Ishikawa (cell line): ENCODE results near the gene MAD1L1.

ENCODE experiments used
- CEBPB ChIP-seq: IDR thresholded peaks from 2 replicates; pipeline ENCODE4 v1.6.1; 2012
- CREB1 ChIP-seq: IDR thresholded peaks from 2 replicates; pipeline ENCODE4 v1.6.1; 2012; ENCODE audit warnings: low read depth
- EGR1 ChIP-seq: IDR thresholded peaks from 2 replicates; pipeline ENCODE4 v1.6.1; 2012
- EP300 ChIP-seq: IDR thresholded peaks from 2 replicates; pipeline ENCODE4 v1.6.1; 2012; ENCODE audit warnings: borderline replicate concordance
- FOXM1 ChIP-seq: IDR thresholded peaks from 2 replicates; pipeline ENCODE4 v1.6.1; 2012; ENCODE audit warnings: low read depth, borderline replicate concordance
- MAX ChIP-seq: IDR thresholded peaks from 2 replicates; pipeline ENCODE4 v1.6.1; 2012
- NFIC ChIP-seq: IDR thresholded peaks from 2 replicates; pipeline ENCODE4 v1.6.1; 2012
- RAD21 ChIP-seq: IDR thresholded peaks from 2 replicates; pipeline ENCODE4 v1.6.1; 2012; ENCODE audit warnings: low read depth
- REST ChIP-seq: IDR thresholded peaks from 2 replicates; pipeline ENCODE4 v1.6.1; 2012; ENCODE audit warnings: low read depth, mild to moderate bottlenecking
- TAF1 ChIP-seq: IDR thresholded peaks from 2 replicates; pipeline ENCODE4 v1.6.1; 2012; ENCODE audit warnings: low read depth, mild to moderate bottlenecking
- TCF12 ChIP-seq: IDR thresholded peaks from 2 replicates; pipeline ENCODE4 v1.6.1; 2012; ENCODE audit warnings: low read depth
- TEAD4 ChIP-seq: IDR thresholded peaks from 2 replicates; pipeline ENCODE4 v1.6.1; 2012
- USF1 ChIP-seq: IDR thresholded peaks from 2 replicates; pipeline ENCODE4 v1.6.1; 2012
- YY1 ChIP-seq: IDR thresholded peaks from 2 replicates; pipeline ENCODE4 v1.6.1; 2012; ENCODE audit warnings: low read depth
- ZBTB7A ChIP-seq: IDR thresholded peaks from 2 replicates; pipeline ENCODE4 v1.6.1; 2012; ENCODE audit warnings: low read depth

MAD1L1 gene

GRCh38 chr7:2218444-2218785 is 14.3 kb downstream of the MAD1L1 start:
- TF ChIP-seq USF1 (no peak), NFIC (no peak), CREB1 (no peak), TEAD4 (no peak), EGR1 (no peak)

- TF ChIP-seq TAF1 (no peak), USF1 (no peak), TCF12 (no peak), YY1 (no peak), NFIC (no peak), TEAD4 (no peak), EGR1 (no peak), CREB1 (no peak), RAD21 (no peak), FOXM1 (no peak), MAX (no peak), EP300 (no peak), ZBTB7A (no peak), CEBPB (no peak), REST (no peak)
Observed at GRCh38 chr7:2217716-2218443, 14.9 kb downstream of the MAD1L1 start.

- TF ChIP-seq TCF12 (no peak), CREB1 (no peak), EGR1 (no peak), FOXM1 (no peak), EP300 (no peak), TAF1 (no peak), YY1 (no peak), MAX (no peak), ZBTB7A (no peak), REST (no peak), CEBPB (no peak), NFIC (no peak), RAD21 (no peak), USF1 (no peak), TEAD4 (no peak)
Observed at GRCh38 chr7:2217206-2217605, 15.5 kb downstream of the MAD1L1 start.

GRCh38 chr7:2215851-2216250 is 16.9 kb downstream of the MAD1L1 start:
- no peak for TF ChIP-seq TEAD4
- no peak for TF ChIP-seq RAD21
- TF ChIP-seq NFIC, result no peak
- TF ChIP-seq TCF12, result no peak
- no peak for TF ChIP-seq ZBTB7A
- TF ChIP-seq CEBPB, result no peak
- TF ChIP-seq USF1, result no peak
- no peak for TF ChIP-seq FOXM1
- TF ChIP-seq CREB1, result no peak
- TF ChIP-seq EP300, result no peak
- TF ChIP-seq MAX, result no peak
- TF ChIP-seq YY1, result no peak

- TF ChIP-seq EP300 (no peak), YY1 (no peak), MAX (no peak)
Observed at GRCh38 chr7:2214636-2215035, 18.1 kb downstream of the MAD1L1 start.
